ENCODE measurements around the gene NKAIN1.
"Not testable (repeated sequence)": the region's sequence is repeated elsewhere in the genome, so short reads cannot be mapped to it uniquely, and the experiment has no call there.

The NKAIN1 gene

GRCh38 chr1:31239653-31240241, at the start of gene NKAIN1:
Gene NKAIN1, minus strand, starts transcription at chr1:31239887. Its CDS starts 340 bp downstream, at chr1:31239547.
- Histone ChIP-seq H3K4me3 (ENCODE audit: low read depth in 1 of 2, low read length in 2 of 2) (no peak within 1 kb of the TSS), H3K36me3 (ENCODE audit: insufficient read depth, low read length) (no peaks in the 10 kb centered on the region), H3K9ac (ENCODE audit: low read length) (no peak within 1 kb of the TSS), H3K9me3 (ENCODE audit: low read length) (no peaks in the 10 kb centered on the region), H3K27me3 (ENCODE audit: control insufficient read depth in 1 of 2, insufficient read depth in 2 of 2, low read length in 2 of 2) (peaks cover 24 to 32% of the 10 kb centered on the region in 2 donors), H3K27ac (ENCODE audit: low read depth, low read length) (no peak within 1 kb of the TSS), H3K4me1 (ENCODE audit: insufficient read depth, low read length) (peaks cover 6% of the 10 kb centered on the region)

GRCh38 chr1:31289021-31289420, 49.3 kb upstream of the NKAIN1 start:
- Histone ChIP-seq H3K4me3 (ENCODE audit: low read depth in 1 of 2, low read length in 2 of 2) (no peak overlapping the region), H3K27me3 (ENCODE audit: control insufficient read depth in 1 of 2, insufficient read depth in 2 of 2, low read length in 2 of 2) (no peaks in the 10 kb centered on the region), H3K36me3 (ENCODE audit: insufficient read depth, low read length) (peaks cover 65% of the 10 kb centered on the region), H3K4me1 (ENCODE audit: insufficient read depth, low read length) (no peaks in the 10 kb centered on the region), H3K9ac (ENCODE audit: low read length) (no peak overlapping the region), H3K9me3 (ENCODE audit: low read length) (no peaks in the 10 kb centered on the region), H3K27ac (ENCODE audit: low read depth, low read length) (no peak overlapping the region)

GRCh38 chr1:31287791-31288190, 48.1 kb upstream of the NKAIN1 start:
- H3K36me3 ChIP-seq (ENCODE audit: insufficient read depth, low read length) = peaks cover 61% of the 10 kb centered on the region
- H3K27me3 ChIP-seq (ENCODE audit: control insufficient read depth in 1 of 2, insufficient read depth in 2 of 2, low read length in 2 of 2); H3K4me1 ChIP-seq (ENCODE audit: insufficient read depth, low read length); H3K9ac ChIP-seq (ENCODE audit: low read length); H3K9me3 ChIP-seq (ENCODE audit: low read length); H3K27ac ChIP-seq (ENCODE audit: low read depth, low read length); H3K4me3 ChIP-seq (ENCODE audit: low read depth in 1 of 2, low read length in 2 of 2): not testable (repeated sequence)

- not testable (repeated sequence) for H3K9me3 ChIP-seq (ENCODE audit: low read length); H3K27ac ChIP-seq (ENCODE audit: low read depth, low read length); H3K27me3 ChIP-seq (ENCODE audit: control insufficient read depth in 1 of 2, insufficient read depth in 2 of 2, low read length in 2 of 2); H3K4me1 ChIP-seq (ENCODE audit: insufficient read depth, low read length); H3K9ac ChIP-seq (ENCODE audit: low read length); H3K4me3 ChIP-seq (ENCODE audit: low read depth in 1 of 2, low read length in 2 of 2)
- H3K36me3 ChIP-seq (ENCODE audit: insufficient read depth, low read length) = peaks cover 53% of the 10 kb centered on the region
Measured at GRCh38 chr1:31282426-31282825, 42.7 kb upstream of the NKAIN1 start.

- Histone ChIP-seq H3K4me1 (ENCODE audit: insufficient read depth, low read length) (no peaks in the 10 kb centered on the region), H3K36me3 (ENCODE audit: insufficient read depth, low read length) (peaks cover 34% of the 10 kb centered on the region), H3K9ac (ENCODE audit: low read length) (no peak overlapping the region), H3K27me3 (ENCODE audit: control insufficient read depth in 1 of 2, insufficient read depth in 2 of 2, low read length in 2 of 2) (no peaks in the 10 kb centered on the region), H3K27ac (ENCODE audit: low read depth, low read length) (no peak overlapping the region), H3K9me3 (ENCODE audit: low read length) (no peaks in the 10 kb centered on the region), H3K4me3 (ENCODE audit: low read depth in 1 of 2, low read length in 2 of 2) (no peak overlapping the region)
Measured at GRCh38 chr1:31273619-31274018, 33.9 kb upstream of the NKAIN1 start.

- no peak overlapping the region for H3K9ac ChIP-seq (ENCODE audit: low read length)
- no peak overlapping the region for H3K4me3 ChIP-seq (ENCODE audit: low read depth in 1 of 2, low read length in 2 of 2)
- H3K9me3 ChIP-seq (ENCODE audit: low read length) = no peaks in the 10 kb centered on the region
- no peaks in the 10 kb centered on the region for H3K27me3 ChIP-seq (ENCODE audit: control insufficient read depth in 1 of 2, insufficient read depth in 2 of 2, low read length in 2 of 2)
- H3K27ac ChIP-seq (ENCODE audit: low read depth, low read length) = no peak overlapping the region
- H3K36me3 ChIP-seq (ENCODE audit: insufficient read depth, low read length) = peaks cover 43% of the 10 kb centered on the region
- H3K4me1 ChIP-seq (ENCODE audit: insufficient read depth, low read length) = no peaks in the 10 kb centered on the region
Measured at GRCh38 chr1:31272369-31272768, 32.7 kb upstream of the NKAIN1 start.

- Histone ChIP-seq H3K36me3 (ENCODE audit: insufficient read depth, low read length) (peaks cover 51% of the 10 kb centered on the region), H3K9me3 (ENCODE audit: low read length) (no peaks in the 10 kb centered on the region), H3K27ac (ENCODE audit: low read depth, low read length) (no peak overlapping the region)
Measured at GRCh38 chr1:31266547-31266946, 26.9 kb upstream of the NKAIN1 start.

GRCh38 chr1:31264790-31265386, 25.2 kb upstream of the NKAIN1 start:
- Histone ChIP-seq H3K36me3 (ENCODE audit: insufficient read depth, low read length) (peaks cover 40% of the 10 kb centered on the region), H3K9ac (ENCODE audit: low read length) (no peak overlapping the region), H3K27me3 (ENCODE audit: control insufficient read depth in 1 of 2, insufficient read depth in 2 of 2, low read length in 2 of 2) (no peaks in the 10 kb centered on the region), H3K4me1 (ENCODE audit: insufficient read depth, low read length) (no peaks in the 10 kb centered on the region), H3K27ac (ENCODE audit: low read depth, low read length) (no peak overlapping the region), H3K4me3 (ENCODE audit: low read depth in 1 of 2, low read length in 2 of 2) (no peak overlapping the region), H3K9me3 (ENCODE audit: low read length) (no peaks in the 10 kb centered on the region)

More at GRCh38 chr1:31266547-31266946, 26.9 kb upstream of the NKAIN1 start:
- H3K27me3 ChIP-seq (ENCODE audit: control insufficient read depth in 1 of 2, insufficient read depth in 2 of 2, low read length in 2 of 2) = no peaks in the 10 kb centered on the region
- H3K4me1 ChIP-seq (ENCODE audit: insufficient read depth, low read length) = no peaks in the 10 kb centered on the region
- H3K9ac ChIP-seq (ENCODE audit: low read length) = no peak overlapping the region
- no peak overlapping the region for H3K4me3 ChIP-seq (ENCODE audit: low read depth in 1 of 2, low read length in 2 of 2)

- H3K27me3 ChIP-seq (ENCODE audit: control insufficient read depth in 1 of 2, insufficient read depth in 2 of 2, low read length in 2 of 2) = no peaks in the 10 kb centered on the region
- H3K4me1 ChIP-seq (ENCODE audit: insufficient read depth, low read length) = no peaks in the 10 kb centered on the region
- H3K9me3 ChIP-seq (ENCODE audit: low read length) = no peaks in the 10 kb centered on the region
- no peak overlapping the region for H3K27ac ChIP-seq (ENCODE audit: low read depth, low read length)
- H3K4me3 ChIP-seq (ENCODE audit: low read depth in 1 of 2, low read length in 2 of 2) = no peak overlapping the region
- H3K36me3 ChIP-seq (ENCODE audit: insufficient read depth, low read length) = peaks cover 39% of the 10 kb centered on the region
- H3K9ac ChIP-seq (ENCODE audit: low read length) = no peak overlapping the region
Measured at GRCh38 chr1:31263408-31263807, 23.7 kb upstream of the NKAIN1 start.

- H3K27ac ChIP-seq (ENCODE audit: low read depth, low read length); H3K27me3 ChIP-seq (ENCODE audit: control insufficient read depth in 1 of 2, insufficient read depth in 2 of 2, low read length in 2 of 2); H3K9ac ChIP-seq (ENCODE audit: low read length); H3K9me3 ChIP-seq (ENCODE audit: low read length); H3K4me1 ChIP-seq (ENCODE audit: insufficient read depth, low read length); H3K4me3 ChIP-seq (ENCODE audit: low read depth in 1 of 2, low read length in 2 of 2): not testable (repeated sequence)
- peaks cover 37% of the 10 kb centered on the region for H3K36me3 ChIP-seq (ENCODE audit: insufficient read depth, low read length)
Measured at GRCh38 chr1:31262393-31262792, 22.7 kb upstream of the NKAIN1 start.

GRCh38 chr1:31261916-31262315, 22.2 kb upstream of the NKAIN1 start:
- Histone ChIP-seq H3K9me3 (ENCODE audit: low read length) (no peaks in the 10 kb centered on the region), H3K4me1 (ENCODE audit: insufficient read depth, low read length) (no peaks in the 10 kb centered on the region), H3K4me3 (ENCODE audit: low read depth in 1 of 2, low read length in 2 of 2) (no peak overlapping the region), H3K36me3 (ENCODE audit: insufficient read depth, low read length) (peaks cover 32% of the 10 kb centered on the region), H3K27me3 (ENCODE audit: control insufficient read depth in 1 of 2, insufficient read depth in 2 of 2, low read length in 2 of 2) (no peaks in the 10 kb centered on the region), H3K9ac (ENCODE audit: low read length) (no peak overlapping the region), H3K27ac (ENCODE audit: low read depth, low read length) (no peak overlapping the region)

GRCh38 chr1:31259746-31260145, 20.1 kb upstream of the NKAIN1 start:
- Histone ChIP-seq H3K4me3 (ENCODE audit: low read depth in 1 of 2, low read length in 2 of 2) (no peak overlapping the region), H3K27me3 (ENCODE audit: control insufficient read depth in 1 of 2, insufficient read depth in 2 of 2, low read length in 2 of 2) (no peaks in the 10 kb centered on the region), H3K36me3 (ENCODE audit: insufficient read depth, low read length) (peaks cover 25% of the 10 kb centered on the region), H3K27ac (ENCODE audit: low read depth, low read length) (no peak overlapping the region), H3K9me3 (ENCODE audit: low read length) (no peaks in the 10 kb centered on the region), H3K9ac (ENCODE audit: low read length) (no peak overlapping the region), H3K4me1 (ENCODE audit: insufficient read depth, low read length) (no peaks in the 10 kb centered on the region)
